ENCODE data around the gene IGDCC3.

The IGDCC3 gene

GRCh38 chr15:65386376-65386775 lies 8.6 kb upstream of the IGDCC3 start:
- DNase-seq: no peak

GRCh38 chr15:65385870-65386258 lies 8.1 kb upstream of the IGDCC3 start:
- DNase-seq: no peak

- peak; percentile 79 for DNase-seq
Measured at GRCh38 chr15:65384895-65385869, 7.4 kb upstream of the IGDCC3 start.

GRCh38 chr15:65384505-65384894 lies 6.7 kb upstream of the IGDCC3 start:
- DNase-seq: no peak

- DNase-seq: no peak
Measured at GRCh38 chr15:65383991-65384390, 6.2 kb upstream of the IGDCC3 start.

- no peak for DNase-seq
Measured at GRCh38 chr15:65383456-65383855, 5.7 kb upstream of the IGDCC3 start.

- no peak for DNase-seq
Measured at GRCh38 chr15:65382921-65383320, 5.1 kb upstream of the IGDCC3 start.

GRCh38 chr15:65382146-65382491 lies 4.3 kb upstream of the IGDCC3 start:
- DNase-seq: no peak

GRCh38 chr15:65381445-65382145 lies 3.8 kb upstream of the IGDCC3 start:
- DNase-seq: no peak

- DNase-seq: no peak
Measured at GRCh38 chr15:65379986-65380385, 2.2 kb upstream of the IGDCC3 start.

GRCh38 chr15:65377105-65377975 lies 462 bp downstream of the IGDCC3 start:
- DNase-seq: peak; percentile 33

GRCh38 chr15:65376767-65377104 lies 1.1 kb downstream of the IGDCC3 start:
- no peak for DNase-seq

GRCh38 chr15:65375871-65376607 lies 1.8 kb downstream of the IGDCC3 start:
- no peak for DNase-seq

- DNase-seq: peak; percentile 63
Measured at GRCh38 chr15:65374821-65375401, 2.9 kb downstream of the IGDCC3 start.

- no peak for DNase-seq
Measured at GRCh38 chr15:65374334-65374733, 3.5 kb downstream of the IGDCC3 start.

GRCh38 chr15:65373163-65373651 lies 4.6 kb downstream of the IGDCC3 start:
- no peak for DNase-seq

- no peak for DNase-seq
Measured at GRCh38 chr15:65372787-65373067, 5.1 kb downstream of the IGDCC3 start.

GRCh38 chr15:65371976-65372786 lies 5.6 kb downstream of the IGDCC3 start:
- DNase-seq: no peak

- no peak for DNase-seq
Measured at GRCh38 chr15:65370885-65371284, 6.9 kb downstream of the IGDCC3 start.

- no peak for DNase-seq
Measured at GRCh38 chr15:65369651-65370050, 8.2 kb downstream of the IGDCC3 start.

GRCh38 chr15:65369212-65369547 lies 8.6 kb downstream of the IGDCC3 start:
- DNase-seq: no peak

All from EL (cell line).